Endodermal cell (in vitro differentiated cells): ENCODE results near the gene USP49. TPM values are rescaled to one million over a fixed set of nuclear protein-coding genes. Genes with fewer than 3 reads are reported as not detected.

ENCODE experiments used
- DNase-seq: peaks from one replicate; pipeline ENCODE4 v3.0.0-alpha.2; 2017
- H3K27ac ChIP-seq: 2 replicates; pipeline ENCODE4 v1.5.1; 2013; ENCODE audit warnings: mild to moderate bottlenecking, low read depth, low read length, moderate library complexity
- H3K27me3 ChIP-seq: 2 replicates; pipeline ENCODE4 v1.6.1; 2013; ENCODE audit warnings: mild to moderate bottlenecking, low read length, moderate library complexity; ENCODE audit not compliant: insufficient read depth, control insufficient read depth, poor library complexity, severe bottlenecking
- H3K36me3 ChIP-seq: 2 replicates; pipeline ENCODE4 v1.7.0; 2013; ENCODE audit warnings: mild to moderate bottlenecking, low read length, moderate library complexity; ENCODE audit not compliant: control insufficient read depth, insufficient read depth
- H3K4me1 ChIP-seq: one replicate; pipeline ENCODE4 v1.7.0; 2013; ENCODE audit warnings: low read length; ENCODE audit not compliant: control insufficient read depth, insufficient read depth
- H3K4me3 ChIP-seq: 2 replicates; pipeline ENCODE4 v1.5.1; 2013; ENCODE audit warnings: mild to moderate bottlenecking, low read length, moderate library complexity
- H3K9ac ChIP-seq: 2 replicates; pipeline ENCODE4 v1.6.1; 2013; ENCODE audit warnings: mild to moderate bottlenecking, low read length, moderate library complexity; ENCODE audit not compliant: poor library complexity, severe bottlenecking; ENCODE audit errors: extremely low read depth
- H3K9me3 ChIP-seq: 2 replicates; pipeline ENCODE4 v1.6.1; 2013; ENCODE audit warnings: mild to moderate bottlenecking, low read length, moderate library complexity; ENCODE audit not compliant: control insufficient read depth
- H3K27ac Mint-ChIP-seq: 2 replicates; pipeline ENCODE4 v1.8.0; 2020; ENCODE audit warnings: mixed read lengths
- H3K27me3 Mint-ChIP-seq: 2 replicates; pipeline ENCODE4 v1.8.0; 2021; ENCODE audit warnings: mild to moderate bottlenecking, mixed read lengths; ENCODE audit not compliant: insufficient read depth
- H3K36me3 Mint-ChIP-seq: 2 replicates; pipeline ENCODE4 v1.8.0; 2020; ENCODE audit warnings: low read depth, mixed read lengths
- H3K4me1 Mint-ChIP-seq: 2 replicates; pipeline ENCODE4 v1.8.0; 2020; ENCODE audit warnings: mixed read lengths
- H3K4me3 Mint-ChIP-seq: 2 replicates; pipeline ENCODE4 v1.8.0; 2020; ENCODE audit warnings: mild to moderate bottlenecking, moderate library complexity, mixed read lengths
- H3K9me3 Mint-ChIP-seq: 2 replicates; pipeline ENCODE4 v1.8.0; 2020; ENCODE audit warnings: mild to moderate bottlenecking, mixed read lengths
- WGBS, 2 experiments: methylation state at CpG; one replicate each; pipeline versions ENCODE4 v1.1.5 to v1.1.7; 2013; ENCODE audit warnings: missing lambda C conversion rate in 2 of 2, mixed read lengths in 1 of 2; ENCODE audit not compliant: insufficient coverage in 1 of 2, insufficient read length in 1 of 2; 5-methylcytosine and 5-hydroxymethylcytosine counted together
- total RNA-seq, 2 donors: library from RNA; stranded (reverse); fragmentation: NEBNext Ultra II Directional in 1 of 2; extraction: Animal tissue kit (Norgen Biotek cat#: 25700) in 1 of 2; gene quantifications; 2 replicates in 1 of 2; 3 replicates in 1 of 2; pipeline ENCODE4 v1.2.1, GENCODE V29; 2021
- TF ChIP-seq, protein P1 (sequence below): fragments of 200-600 bp; sonication (generic); conservative IDR thresholded peaks from 2 replicates; pipeline ENCODE4 v1.5.0; 2021; ENCODE audit warnings: antibody characterized with exemption, mild to moderate bottlenecking

USP49 gene
- total RNA-seq, 2 donors from 2014 or later: 14.0 to 18.9 TPM

DNA sequence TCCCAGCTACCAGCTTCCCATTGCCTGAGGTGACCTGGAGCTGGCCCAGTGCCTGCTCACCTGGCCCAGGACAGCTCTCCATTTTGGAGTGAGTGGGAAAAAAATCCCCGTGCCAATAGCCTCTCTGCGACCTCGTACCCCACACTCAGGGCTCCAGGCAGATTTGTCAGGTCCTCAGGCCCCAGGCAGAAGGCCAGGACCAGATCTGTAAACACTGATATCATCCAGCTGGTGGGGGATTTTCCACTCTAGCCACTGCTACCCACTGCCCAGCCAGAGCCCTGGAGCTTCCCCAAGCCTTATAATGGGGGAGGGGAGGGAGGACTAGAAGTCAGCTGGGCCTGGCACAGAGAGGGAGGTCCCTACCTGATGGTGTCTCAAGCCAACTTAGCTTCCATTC lies 146.6 kb downstream of the USP49 start:
- TF ChIP-seq, protein P1, sequence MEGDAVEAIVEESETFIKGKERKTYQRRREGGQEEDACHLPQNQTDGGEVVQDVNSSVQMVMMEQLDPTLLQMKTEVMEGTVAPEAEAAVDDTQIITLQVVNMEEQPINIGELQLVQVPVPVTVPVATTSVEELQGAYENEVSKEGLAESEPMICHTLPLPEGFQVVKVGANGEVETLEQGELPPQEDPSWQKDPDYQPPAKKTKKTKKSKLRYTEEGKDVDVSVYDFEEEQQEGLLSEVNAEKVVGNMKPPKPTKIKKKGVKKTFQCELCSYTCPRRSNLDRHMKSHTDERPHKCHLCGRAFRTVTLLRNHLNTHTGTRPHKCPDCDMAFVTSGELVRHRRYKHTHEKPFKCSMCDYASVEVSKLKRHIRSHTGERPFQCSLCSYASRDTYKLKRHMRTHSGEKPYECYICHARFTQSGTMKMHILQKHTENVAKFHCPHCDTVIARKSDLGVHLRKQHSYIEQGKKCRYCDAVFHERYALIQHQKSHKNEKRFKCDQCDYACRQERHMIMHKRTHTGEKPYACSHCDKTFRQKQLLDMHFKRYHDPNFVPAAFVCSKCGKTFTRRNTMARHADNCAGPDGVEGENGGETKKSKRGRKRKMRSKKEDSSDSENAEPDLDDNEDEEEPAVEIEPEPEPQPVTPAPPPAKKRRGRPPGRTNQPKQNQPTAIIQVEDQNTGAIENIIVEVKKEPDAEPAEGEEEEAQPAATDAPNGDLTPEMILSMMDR: no peak
- H3K4me1 ChIP-seq: no peaks in the 10 kb centered on the region
- H3K4me3 ChIP-seq: no peak overlapping the region
- DNase-seq: no peak
- no peak overlapping the region for H3K27ac ChIP-seq
- peaks cover 4% of the 10 kb centered on the region for H3K27me3 ChIP-seq
- 90 to 96% methylated on average over 3 of the region's 3 CpGs for WGBS, 2 experiments
- Mint-ChIP-seq H3K4me3 (no peak overlapping the region), H3K9me3 (no peaks in the 10 kb centered on the region), H3K27ac (no peak overlapping the region), H3K27me3 (peaks cover 6% of the 10 kb centered on the region), H3K36me3 (no peaks in the 10 kb centered on the region), H3K4me1 (no peaks in the 10 kb centered on the region)
- no peaks in the 10 kb centered on the region for H3K36me3 ChIP-seq
- no peaks in the 10 kb centered on the region for H3K9me3 ChIP-seq
- H3K9ac ChIP-seq: no peak overlapping the region

DNA sequence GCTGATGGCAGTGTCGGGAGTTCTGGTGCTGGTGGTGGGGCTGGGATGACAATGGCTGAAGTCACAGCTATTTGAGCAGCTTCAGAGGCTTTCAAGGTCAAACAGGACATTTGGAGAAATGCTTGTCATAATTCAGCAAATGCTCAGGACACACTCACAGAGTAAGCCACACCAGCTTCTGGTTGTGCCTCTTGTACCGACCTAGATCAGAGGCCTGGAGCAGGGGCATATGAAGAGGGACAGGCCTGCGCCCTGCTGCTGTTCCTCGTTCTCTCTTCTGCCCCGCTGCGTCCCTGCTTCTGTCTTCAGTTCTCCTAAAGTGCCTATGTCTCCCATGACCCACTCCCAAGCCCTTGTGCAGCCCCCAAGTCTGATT lies 147.1 kb downstream of the USP49 start:
- DNase-seq: no peak
- peaks cover 6% of the 10 kb centered on the region for H3K27me3 Mint-ChIP-seq
- Histone ChIP-seq H3K4me3 (no peak overlapping the region), H3K9ac (no peak overlapping the region), H3K27ac (no peak overlapping the region), H3K9me3 (no peaks in the 10 kb centered on the region), H3K27me3 (no peaks in the 10 kb centered on the region), H3K36me3 (no peaks in the 10 kb centered on the region), H3K4me1 (no peaks in the 10 kb centered on the region)
- no peak overlapping the region for H3K4me3 Mint-ChIP-seq
- no peaks in the 10 kb centered on the region for H3K36me3 Mint-ChIP-seq
- TF ChIP-seq, protein P1: no peak
- 80 to 95% methylated on average over 2 to 6 of the region's 6 CpGs for WGBS, 2 experiments
- H3K9me3 Mint-ChIP-seq: no peaks in the 10 kb centered on the region
- no peaks in the 10 kb centered on the region for H3K4me1 Mint-ChIP-seq
- H3K27ac Mint-ChIP-seq: no peak overlapping the region

DNA sequence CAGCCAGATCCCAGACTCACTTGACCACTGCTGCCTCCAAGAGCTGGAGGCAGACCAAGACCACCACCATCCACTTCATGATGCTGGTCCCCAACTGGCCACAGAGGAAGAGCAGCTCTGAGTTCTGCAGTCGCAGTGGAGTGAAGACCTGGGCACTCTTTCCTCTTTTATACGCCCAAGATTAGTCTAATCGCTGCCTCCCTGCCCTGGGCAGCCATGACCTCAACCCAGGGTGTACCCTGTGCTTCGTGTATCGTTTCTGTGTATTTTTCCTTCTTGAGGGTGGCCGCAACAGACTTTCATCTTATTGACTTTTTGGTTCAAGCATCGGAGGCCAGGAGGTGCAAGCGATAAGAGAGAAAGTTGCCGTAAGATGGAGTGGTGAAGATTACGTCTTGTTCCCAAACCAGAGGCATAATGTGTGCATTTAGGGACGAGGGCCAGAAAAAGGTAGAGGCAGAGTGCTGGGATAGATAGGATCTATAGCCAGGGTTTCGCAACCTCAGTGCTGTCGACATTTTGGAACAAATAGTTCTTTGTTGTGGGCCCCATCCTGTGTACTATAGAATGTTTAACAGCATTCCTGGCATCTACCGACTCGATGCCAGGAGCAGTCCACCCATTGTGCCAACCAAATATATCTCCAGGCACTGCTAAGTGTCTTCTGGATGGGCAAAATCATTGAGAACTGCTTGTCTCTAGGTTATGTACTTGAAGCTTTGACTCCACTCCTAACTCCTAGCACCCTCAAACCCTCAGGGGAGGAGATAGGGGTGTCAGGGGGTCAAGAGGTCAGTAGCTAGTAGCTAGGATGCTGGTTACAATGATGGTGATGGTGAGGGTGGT lies 147.7 kb downstream of the USP49 start, which contains the start of gene PGC:
PGC (minus strand) TSS at position 142 of the 846 bp plus-strand sequence; CDS start at position 79, 63 bp downstream.
- Mint-ChIP-seq H3K36me3 (no peaks in the 10 kb centered on the region), H3K9me3 (no peaks in the 10 kb centered on the region), H3K4me3 (no peak within 1 kb of the TSS), H3K4me1 (no peaks in the 10 kb centered on the region), H3K27me3 (peaks cover 12% of the 10 kb centered on the region), H3K27ac (no peak within 1 kb of the TSS)
- Histone ChIP-seq H3K4me1 (no peaks in the 10 kb centered on the region), H3K9ac (no peak within 1 kb of the TSS), H3K9me3 (no peaks in the 10 kb centered on the region), H3K4me3 (no peak within 1 kb of the TSS), H3K36me3 (no peaks in the 10 kb centered on the region), H3K27ac (no peak within 1 kb of the TSS), H3K27me3 (no peaks in the 10 kb centered on the region)
- DNase-seq: no peak
- TF ChIP-seq, protein P1: no peak
- WGBS, 2 experiments: 93 to 95% methylated on average over 13 to 15 of the region's 15 CpGs
